Brain microvascular endothelial cell (primary cell): Measurements from ENCODE around the gene SEMA6D.

Experiments
- DNase-seq: peaks from one replicate; pipeline ENCODE4 v3.0.0-alpha.2; 2020
- H3K27ac ChIP-seq: fragments of 250-450 bp; sonication (Bioruptor Pico); 2 replicates; pipeline ENCODE4 v1.5.1; 2020; ENCODE audit warnings: mild to moderate bottlenecking, moderate library complexity
- H3K27me3 ChIP-seq: fragments of 250-450 bp; sonication (Bioruptor Pico); replicated peaks from 2 replicates; pipeline ENCODE4 v1.5.1; 2020; ENCODE audit warnings: mild to moderate bottlenecking
- H3K36me3 ChIP-seq: fragments of 250-450 bp; sonication (Bioruptor Pico); replicated peaks from 2 replicates; pipeline ENCODE4 v1.5.1; 2020; ENCODE audit warnings: mild to moderate bottlenecking
- H3K4me3 ChIP-seq: 2 replicates; pipeline ENCODE4 v1.5.1; 2011; ENCODE audit warnings: low read depth, mild to moderate bottlenecking, control low read depth, low read length, moderate library complexity
- in situ Hi-C: cut with HindIII; loops from 2 replicates; pipeline ENCODE4 v1.10.0; 2017; ENCODE audit warnings: low sequenced_read_pairs, low pct_ligation_motif_present
- TF ChIP-seq, protein P1 (sequence below): IDR thresholded peaks from 2 replicates; pipeline ENCODE4 v1.5.1; 2011; ENCODE audit warnings: low read depth, mild to moderate bottlenecking, moderate library complexity, low read length, control low read depth, inconsistent platforms; ENCODE audit errors: missing control alignments

SEMA6D gene

DNA sequence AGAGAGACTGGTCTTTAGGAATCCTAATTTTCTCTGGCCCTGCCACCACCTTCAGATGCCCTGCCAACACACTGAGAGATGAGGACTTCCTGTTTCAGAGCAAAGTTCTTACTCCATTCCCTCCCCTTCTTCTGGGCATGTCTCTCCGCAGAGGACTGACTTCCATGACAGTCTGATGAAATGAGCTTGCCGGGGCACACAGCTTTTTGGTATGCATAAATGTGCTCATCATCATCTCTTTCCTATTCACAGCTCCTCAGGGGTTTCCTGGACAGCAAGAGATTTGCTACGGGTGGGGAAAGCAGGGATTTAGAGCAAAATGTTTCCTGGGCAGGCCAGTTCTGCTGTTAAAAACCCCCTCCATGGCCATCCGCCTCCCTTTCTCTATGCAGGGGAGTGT, 27.6 kb upstream of the SEMA6D start:
- no peak overlapping the region for H3K27ac ChIP-seq
- H3K4me3 ChIP-seq: no peak overlapping the region
- no peaks in the 10 kb centered on the region for H3K27me3 ChIP-seq
- no peaks in the 10 kb centered on the region for H3K36me3 ChIP-seq
- in situ Hi-C loops: no loop called here
- TF ChIP-seq, protein P1, sequence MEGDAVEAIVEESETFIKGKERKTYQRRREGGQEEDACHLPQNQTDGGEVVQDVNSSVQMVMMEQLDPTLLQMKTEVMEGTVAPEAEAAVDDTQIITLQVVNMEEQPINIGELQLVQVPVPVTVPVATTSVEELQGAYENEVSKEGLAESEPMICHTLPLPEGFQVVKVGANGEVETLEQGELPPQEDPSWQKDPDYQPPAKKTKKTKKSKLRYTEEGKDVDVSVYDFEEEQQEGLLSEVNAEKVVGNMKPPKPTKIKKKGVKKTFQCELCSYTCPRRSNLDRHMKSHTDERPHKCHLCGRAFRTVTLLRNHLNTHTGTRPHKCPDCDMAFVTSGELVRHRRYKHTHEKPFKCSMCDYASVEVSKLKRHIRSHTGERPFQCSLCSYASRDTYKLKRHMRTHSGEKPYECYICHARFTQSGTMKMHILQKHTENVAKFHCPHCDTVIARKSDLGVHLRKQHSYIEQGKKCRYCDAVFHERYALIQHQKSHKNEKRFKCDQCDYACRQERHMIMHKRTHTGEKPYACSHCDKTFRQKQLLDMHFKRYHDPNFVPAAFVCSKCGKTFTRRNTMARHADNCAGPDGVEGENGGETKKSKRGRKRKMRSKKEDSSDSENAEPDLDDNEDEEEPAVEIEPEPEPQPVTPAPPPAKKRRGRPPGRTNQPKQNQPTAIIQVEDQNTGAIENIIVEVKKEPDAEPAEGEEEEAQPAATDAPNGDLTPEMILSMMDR: no peak
- DNase-seq: no peak

GRCh38 chr15:47691882-47692281, 25.4 kb upstream of the SEMA6D start:
- Histone ChIP-seq H3K27ac (no peak overlapping the region), H3K36me3 (no peaks in the 10 kb centered on the region), H3K27me3 (no peaks in the 10 kb centered on the region), H3K4me3 (no peak overlapping the region)
- TF ChIP-seq, protein P1: no peak
- in situ Hi-C loops: no loop called here
- no peak for DNase-seq

DNA sequence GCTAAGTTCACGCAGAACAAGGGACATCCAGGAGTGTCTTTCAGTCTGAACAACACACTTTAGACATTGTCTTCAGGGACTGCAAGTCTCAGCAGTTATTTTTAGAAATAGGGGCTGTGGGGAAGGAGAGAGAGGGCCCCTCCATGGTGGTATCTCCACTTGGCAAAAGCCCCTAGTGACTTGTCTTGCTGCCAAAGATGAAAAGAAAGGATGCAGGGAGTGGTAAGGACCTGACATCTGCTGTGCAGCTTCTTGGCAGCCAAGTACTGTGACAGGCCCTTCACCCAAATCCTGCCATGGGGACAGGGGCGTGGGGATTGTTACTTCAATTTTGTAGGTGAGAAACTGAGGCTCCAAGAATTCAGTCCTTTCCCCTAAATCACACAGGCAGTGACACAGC, 21.0 kb upstream of the SEMA6D start:
- DNase-seq: no peak
- no peaks in the 10 kb centered on the region for H3K27me3 ChIP-seq
- H3K27ac ChIP-seq: no peak overlapping the region
- in situ Hi-C loops: no loop called here
- H3K4me3 ChIP-seq: no peak overlapping the region
- H3K36me3 ChIP-seq: no peaks in the 10 kb centered on the region
- TF ChIP-seq, protein P1: no peak

DNA sequence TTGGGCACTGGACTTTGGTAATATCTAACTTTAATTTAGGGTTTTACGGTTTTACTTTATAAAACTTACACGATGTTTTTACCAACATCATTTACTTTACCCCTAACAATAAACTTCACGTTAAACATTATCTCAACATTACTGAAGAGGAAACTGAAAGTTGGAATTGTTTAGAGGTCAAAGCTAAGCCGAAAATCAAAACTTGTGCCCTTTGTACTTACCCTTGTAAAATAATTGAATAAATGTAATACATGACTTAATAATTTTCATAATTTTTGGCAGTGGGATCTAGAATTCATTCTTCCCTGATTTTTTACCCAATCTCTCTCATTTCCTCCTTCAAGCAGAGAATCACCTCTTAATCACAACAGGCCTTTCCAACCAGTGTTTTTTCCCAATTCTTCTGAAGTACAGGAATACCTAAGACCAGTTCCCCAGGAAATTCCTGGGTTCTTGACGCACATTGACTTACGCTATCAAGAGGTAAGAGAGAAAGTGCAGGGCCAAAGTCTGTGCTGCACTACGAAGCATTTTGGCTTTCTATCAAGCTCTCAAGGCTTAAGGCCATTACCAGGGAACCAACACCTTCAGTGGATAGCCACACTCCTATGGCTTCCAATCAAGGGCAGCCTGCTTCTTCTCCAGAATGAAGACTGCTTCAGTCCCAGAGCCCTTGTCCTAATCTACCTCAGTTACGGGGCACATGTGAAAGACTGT, 11.9 kb upstream of the SEMA6D start:
- no peak overlapping the region for H3K27ac ChIP-seq
- H3K27me3 ChIP-seq: no peaks in the 10 kb centered on the region
- no peak for DNase-seq
- in situ Hi-C loops: no loop called here
- TF ChIP-seq, protein P1: no peak
- H3K36me3 ChIP-seq: no peaks in the 10 kb centered on the region
- H3K4me3 ChIP-seq: no peak overlapping the region

DNA sequence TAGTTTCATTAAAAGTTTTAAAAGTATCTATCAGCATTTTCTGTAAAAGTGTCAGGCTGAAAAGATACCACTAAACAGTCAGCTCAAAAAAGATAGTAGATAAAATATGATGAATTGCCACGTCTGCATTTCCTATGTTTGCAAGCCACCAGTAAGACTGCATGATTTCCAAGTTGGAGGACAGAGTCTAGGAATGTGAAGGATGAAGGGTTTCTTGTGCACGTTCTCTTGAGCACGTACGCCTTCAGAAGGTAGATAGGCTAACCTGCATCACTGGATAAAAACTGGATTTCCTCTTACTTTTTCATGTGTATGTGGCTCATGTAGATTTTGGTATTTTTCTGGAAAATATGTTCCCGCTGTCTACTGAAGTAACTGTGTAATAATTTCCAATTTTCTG, 9.9 kb upstream of the SEMA6D start:
- in situ Hi-C loops: no loop called here
- DNase-seq: no peak
- H3K4me3 ChIP-seq: no peak overlapping the region
- H3K36me3 ChIP-seq: no peaks in the 10 kb centered on the region
- TF ChIP-seq, protein P1: no peak
- no peaks in the 10 kb centered on the region for H3K27me3 ChIP-seq
- H3K27ac ChIP-seq: no peak overlapping the region
